ENCODE measurements around the gene RCL1.

The RCL1 gene

DNA sequence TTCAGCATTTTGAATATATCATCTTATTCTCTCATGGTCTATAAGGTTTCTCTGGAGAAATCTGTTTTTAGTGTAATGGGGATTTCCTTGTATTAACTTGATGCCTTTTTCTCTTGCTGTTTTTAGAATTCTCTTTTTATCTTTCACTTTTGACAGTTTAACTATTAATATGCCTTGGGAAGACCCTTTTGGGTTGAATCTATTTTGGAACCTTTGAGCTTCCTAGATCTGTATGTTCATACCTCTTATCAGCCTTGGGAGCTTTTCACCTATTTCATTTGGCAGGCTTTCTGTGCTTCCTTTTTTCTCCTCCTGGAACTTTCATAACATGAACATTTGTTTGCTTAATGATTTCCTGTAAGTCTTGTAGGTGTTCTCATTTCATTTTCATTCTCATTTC is 22.2 kb downstream of the RCL1 start:
- peak; percentile 11 for DNase-seq

DNA sequence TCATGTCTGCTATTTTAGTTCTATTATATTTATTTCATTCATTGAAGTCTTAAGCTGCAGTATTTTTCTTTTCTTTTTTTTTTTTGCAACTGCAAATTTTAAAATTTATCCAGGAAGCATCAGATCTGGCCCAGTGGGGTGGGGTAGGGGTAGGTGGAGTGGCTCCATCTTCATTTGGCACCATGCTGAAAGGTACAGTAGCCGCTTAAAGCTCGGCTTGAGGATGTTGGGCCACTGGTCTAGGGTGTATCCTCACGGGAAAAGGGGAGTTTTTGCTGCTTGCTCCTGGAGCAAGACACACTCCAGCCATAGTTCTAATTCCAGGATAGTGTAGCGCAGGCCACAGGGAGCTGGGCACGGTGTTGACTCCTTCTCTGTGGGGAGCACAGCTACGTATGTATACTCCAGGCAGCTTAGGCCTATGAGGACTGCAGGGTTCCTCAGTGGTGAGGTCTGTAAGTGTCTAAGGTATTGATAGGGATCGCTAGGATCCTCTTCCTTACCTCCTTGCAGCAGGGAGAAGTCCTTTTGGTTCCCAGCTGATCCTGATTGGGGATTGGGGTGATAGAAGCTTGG is 22.7 kb downstream of the RCL1 start:
- no peak for DNase-seq

DNA sequence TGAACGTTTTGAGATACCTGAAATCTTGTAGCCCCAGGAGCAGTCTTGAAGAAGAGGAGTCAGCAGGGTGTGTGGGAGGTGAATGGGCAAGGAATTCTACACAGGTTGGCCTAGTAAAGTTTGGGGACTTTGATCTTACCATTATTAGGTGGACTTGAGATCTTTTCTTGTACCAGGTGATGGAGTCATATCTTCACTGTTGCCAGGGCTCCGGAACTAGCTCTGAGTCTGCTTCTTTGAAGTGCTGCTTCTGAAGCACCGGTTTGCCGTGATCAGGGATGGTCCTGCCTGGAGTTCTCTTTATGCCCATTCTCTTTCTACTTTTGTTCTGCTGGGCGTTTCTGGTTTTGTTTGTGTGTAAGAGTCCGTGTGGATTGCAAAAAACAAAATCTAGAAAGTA is 27.4 kb downstream of the RCL1 start:
- DNase-seq = no peak

DNA sequence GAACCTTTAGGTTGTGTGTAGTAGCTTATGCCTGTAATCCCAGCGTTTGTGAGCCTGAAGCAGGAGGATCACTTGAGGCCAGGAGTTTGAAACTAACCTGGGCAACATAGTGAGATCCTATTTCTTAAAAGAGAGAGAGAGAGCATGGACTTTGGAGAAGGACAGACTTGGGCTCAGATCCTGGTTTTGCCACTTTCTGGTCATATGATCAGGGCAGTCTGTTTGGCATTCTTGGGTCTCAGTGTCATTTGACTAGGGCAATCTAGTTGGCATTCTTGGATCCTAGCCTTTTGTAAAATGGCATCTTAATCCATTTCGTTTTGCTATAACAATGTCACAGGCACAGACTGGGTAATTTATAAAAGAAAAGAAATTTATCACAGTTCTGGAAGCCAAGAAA is 28.4 kb downstream of the RCL1 start:
- DNase-seq = no peak

DNA sequence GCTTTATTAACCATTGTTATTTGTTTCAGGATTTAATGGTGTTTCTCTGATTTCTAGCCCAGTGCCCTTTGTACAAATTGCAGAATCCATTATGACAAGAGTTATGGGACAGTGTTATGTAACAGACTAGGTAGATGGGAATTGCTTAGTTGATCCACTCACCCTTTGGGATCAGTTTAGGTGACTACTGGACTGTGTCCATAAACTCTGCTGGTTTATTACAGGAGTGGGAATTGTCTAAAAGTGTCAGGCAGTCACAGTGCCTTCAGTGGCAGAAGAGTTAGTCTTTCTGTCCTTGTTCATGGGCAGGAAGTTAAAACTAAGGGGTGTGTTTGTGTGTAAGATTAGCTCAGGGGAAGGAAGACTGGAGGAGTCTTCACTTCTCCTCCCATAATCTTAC is 29.3 kb downstream of the RCL1 start:
- DNase-seq = peak; percentile 10

DNA sequence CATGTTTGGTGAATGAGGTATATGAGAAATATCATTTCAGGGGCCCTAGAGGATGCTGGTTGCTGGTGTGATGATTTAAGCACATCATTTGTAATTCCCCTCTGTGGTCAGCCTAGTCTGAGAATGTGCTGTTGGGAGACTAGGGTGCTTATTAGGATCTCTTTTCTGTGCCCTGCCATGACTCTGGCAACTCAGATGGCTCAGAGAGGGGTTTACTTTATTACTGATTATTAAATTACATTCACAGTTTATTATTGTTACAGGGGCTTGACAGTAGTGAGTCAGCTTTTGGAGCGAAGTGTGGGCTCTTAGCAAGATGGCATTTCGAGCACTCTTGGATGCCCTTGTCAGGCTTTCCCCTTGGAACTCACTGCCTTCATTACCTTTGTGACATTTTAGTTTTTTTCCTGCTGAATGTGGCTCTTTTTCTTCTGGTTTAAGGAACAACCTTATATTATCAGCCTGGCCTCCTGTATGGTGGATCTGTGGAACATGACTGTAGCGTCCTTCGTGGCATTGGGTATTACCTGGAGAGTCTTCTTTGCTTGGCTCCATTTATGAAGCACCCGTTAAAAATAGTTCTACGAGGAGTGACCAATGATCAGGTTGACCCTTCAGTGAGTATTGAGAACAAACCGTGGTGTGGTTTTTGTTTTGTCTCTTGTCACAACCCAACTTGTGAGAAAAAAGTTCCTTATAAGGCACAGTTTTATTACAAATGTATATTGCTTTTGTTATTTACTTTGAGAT is 33.8 kb downstream of the RCL1 start:
- no peak for DNase-seq

DNA sequence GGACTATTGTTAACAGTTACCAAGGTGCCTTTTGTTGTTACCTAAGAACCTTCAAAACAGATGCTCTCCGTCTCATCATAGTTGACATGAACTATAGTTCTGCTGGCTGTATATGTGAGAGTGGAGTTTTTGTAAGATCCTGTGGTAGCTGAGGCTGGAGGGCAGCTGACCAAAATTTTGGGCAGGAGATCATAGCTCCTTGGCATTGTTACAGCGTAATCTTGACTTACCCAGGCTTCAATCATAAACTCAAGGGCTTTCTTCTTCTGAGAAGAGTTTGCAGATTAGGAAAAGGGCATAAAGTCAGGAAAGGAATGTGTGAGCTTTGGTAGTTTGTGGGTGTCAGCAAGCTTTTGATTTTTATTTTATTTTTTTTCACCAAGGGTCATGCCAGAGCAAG is 34.5 kb downstream of the RCL1 start:
- DNase-seq = no peak

DNA sequence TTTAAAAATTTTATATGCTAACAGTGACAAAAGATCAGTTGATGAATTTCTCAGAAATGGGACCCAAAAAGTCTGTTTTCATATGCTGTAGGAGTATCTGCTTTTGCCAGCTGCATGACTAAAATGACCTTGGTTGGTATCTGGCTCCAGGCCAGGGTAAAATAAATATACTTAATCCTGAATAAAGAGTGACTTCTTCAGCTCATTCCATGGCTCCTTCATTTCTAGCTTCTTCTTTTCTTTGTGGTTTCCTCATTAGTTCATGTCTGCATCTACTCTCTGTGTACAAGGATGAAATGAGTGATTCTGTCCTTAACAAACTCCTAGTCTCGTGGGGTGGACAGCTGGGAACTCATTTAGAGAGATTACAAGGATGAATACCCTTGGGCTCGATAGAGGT is 36.0 kb downstream of the RCL1 start:
- no peak for DNase-seq

DNA sequence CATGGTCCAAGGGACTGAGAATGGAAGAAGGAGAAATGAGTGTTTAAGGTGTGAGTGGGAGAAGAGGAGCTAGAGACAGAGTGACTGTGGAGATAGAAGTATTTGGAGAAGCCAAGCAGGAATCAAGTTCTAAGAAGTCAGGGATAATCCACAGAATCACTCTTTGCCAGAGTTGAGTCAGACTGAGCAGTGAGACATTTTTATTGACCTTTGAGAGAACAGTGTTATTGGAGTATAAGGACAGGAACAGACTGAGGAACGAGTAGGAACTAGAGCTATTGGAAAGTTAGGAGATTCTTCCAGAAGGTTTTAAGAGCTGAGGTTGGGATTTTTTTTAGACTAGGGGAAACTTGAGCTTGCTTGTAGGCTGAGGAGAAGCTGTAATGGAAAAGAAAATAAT is 37.2 kb downstream of the RCL1 start:
- no peak for DNase-seq

DNA sequence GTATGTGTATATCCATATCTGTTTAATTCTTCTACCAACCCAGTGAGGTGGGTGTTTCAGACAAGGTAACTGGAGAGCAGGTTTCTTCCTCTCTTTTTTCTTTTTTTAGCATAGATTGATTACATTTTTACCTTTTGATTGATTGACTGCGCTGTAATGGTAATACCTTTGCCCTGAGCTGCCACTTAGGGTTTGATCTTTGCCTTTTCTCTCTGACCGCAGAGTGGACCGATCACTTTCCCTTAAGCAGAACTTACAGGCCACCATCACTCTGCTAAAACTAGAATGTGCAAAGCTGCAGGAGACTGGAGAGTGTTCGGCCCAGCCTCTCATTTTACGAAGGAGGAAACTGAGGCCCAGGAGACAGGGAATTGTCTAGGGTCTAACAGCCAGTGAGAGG is 38.0 kb downstream of the RCL1 start:
- no peak for DNase-seq

DNA sequence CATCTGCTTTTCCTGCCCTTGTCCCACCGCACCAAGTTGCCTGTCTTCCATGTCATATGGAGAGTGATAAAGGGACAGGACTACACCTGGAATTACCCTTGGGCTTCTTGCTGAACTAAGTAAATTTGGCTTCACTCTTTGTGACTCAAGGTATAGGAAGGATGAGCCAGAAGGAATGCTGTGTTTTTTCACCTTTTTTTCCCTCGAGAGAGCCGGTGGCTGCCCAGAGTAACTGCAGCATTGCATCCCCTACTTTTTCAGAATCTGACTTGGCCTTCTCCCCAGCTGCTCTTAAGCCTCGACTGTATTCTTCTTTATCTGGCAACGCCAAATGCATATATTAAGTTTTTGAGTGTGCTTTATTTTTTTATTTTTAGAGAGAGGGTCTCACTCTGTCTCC is 38.4 kb downstream of the RCL1 start:
- DNase-seq = no peak

DNA sequence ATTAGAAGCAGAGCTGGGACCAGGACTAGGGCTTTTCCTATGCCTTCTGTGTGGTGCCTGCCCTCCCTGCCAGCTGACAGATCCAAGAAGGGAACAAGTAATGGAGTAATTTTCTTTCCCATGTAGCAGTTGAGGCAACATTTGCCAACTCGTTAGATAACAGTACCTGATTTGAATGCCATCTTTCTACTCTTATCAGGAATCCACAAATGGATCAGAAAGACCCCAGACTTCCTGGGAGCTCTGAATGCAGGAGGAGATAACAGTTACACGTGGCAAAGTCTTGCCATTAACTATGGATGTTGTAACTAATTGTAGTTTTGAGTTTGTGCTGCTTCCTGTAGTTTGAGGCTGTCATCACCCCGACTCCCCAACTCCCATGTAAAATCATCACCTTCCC is 39.2 kb downstream of the RCL1 start:
- DNase-seq = no peak

DNA sequence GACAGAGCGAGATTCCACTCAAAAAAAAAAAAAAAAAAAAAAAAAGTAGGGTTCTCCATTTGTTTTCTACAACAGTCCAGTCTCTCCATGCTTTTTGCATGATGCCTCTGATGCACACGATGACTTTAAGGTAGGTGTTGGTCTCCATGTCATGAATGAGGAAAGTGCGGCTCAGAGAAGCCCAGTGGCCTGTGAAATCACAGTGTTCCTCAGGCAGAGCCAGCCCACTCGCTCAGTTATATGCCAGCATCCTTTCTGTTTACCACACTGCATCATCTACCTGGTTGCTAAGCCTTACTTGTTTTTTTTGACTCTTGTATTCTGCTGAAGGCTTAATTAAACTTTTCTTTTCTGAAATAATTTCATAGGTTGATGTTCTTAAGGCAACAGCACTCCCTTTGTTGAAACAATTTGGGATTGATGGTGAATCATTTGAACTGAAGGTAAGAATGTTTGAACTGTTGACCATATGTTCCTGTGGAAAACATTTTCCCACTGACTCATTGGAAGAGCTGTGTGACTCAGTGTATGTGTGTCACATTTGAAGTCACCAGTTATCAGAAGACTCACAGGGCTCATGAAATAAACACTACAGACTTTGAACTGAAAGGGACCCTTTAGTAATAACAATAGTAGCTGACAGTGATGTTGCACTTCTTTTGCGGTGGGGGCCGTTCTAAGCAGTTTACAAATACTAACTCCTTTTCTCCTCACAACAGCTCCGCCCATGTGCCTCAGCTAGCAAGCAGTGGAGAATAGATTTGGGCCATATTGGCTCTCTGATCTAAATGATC is 40.2 kb downstream of the RCL1 start:
- DNase-seq = peak; percentile 50

DNA sequence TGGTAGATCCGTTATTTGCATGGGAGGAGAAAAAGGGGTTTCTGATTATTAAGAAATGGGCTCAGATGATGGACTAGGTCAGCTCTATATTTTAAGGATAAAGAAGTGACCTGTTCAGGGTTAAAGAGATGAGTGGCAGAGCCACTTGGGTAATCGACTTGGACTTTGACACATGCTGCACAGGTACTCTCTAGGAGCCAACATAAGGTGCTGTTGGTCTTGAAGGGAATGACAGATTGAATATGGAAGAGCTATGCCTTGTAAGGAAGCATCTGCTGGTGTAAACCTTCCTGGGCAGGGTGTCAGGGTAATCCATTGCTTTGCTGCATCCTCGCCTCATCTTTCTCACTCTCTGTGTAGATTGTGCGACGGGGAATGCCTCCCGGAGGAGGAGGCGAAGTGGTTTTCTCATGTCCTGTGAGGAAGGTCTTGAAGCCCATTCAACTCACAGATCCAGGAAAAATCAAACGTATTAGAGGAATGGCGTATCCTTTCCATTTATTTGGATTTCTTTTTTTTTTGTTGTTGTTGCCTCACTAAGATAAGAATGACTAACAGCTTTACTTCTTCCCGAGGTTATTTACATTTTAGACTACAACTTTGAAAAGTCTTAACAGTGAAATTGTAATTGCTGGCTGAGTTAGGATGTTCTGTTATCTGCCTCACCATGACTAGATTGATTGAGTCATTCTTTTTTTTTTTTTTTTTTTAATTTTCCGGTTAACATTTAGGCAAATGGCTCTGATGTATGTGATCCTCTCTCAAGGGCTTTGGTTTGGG is 41.2 kb downstream of the RCL1 start:
- no peak for DNase-seq

DNA sequence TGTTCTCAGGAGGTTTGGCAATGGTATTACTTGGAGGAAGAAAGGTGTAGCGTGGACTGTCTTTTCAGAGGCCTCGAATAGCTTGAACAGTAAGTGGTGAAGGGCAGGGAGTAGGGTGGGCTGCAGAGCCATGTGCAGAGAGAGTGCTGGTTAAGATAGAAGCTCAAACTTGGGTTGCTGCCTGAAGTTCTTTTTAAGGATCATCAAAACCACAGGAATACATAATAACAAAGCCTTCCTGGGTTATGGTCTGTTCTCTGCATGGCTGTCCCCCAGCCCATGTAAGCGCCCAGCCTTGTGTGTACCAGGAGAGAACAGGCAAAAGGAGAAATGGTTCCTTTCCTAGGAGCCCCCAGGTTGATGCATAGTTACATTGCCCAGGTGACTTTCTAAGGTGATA is 43.9 kb downstream of the RCL1 start:
- no peak for DNase-seq

DNA sequence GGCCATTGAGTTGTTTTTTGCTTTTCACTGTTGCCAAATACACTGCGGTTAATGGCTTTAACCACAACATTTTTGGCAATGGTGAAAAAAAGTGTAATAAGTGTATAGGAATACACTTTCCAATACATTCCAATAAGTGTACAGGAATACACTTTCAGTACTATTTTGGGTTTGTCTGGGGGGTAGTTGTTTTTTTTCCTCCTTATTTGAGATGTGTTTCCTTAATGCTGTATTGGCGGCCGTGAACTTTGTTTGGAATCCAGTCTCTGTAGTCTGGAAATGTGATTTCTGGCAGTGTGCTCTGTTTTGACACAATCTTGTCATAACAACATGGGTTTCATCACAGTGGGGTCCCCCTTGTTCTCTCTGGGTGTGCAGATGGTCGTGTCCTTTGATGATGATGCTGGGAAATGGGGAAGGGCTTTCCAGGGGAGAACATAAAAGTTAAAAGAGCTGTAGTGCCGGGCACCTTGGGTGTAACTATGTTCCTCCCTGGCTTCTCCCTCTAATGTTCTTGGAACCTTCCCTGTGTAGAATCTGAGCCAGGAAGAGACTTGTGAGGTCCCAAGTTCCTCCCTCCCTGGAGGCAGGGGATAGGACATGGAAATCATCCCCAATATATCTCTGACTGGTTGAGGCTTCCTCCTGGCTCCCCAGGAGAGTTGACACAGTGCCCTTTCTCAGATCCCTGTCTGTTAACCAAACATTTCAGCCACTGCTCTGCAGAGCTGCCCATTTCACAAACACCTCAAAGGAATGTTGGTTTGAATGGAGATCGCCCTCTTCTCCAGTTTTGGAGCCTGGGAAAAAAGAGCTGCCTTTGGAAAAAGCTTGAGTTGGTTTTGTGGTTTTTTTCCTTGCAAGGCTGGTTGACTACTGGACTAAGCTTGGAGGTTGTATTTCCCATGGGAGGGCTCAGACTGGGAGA is 44.8 kb downstream of the RCL1 start:
- DNase-seq = no peak

DNA sequence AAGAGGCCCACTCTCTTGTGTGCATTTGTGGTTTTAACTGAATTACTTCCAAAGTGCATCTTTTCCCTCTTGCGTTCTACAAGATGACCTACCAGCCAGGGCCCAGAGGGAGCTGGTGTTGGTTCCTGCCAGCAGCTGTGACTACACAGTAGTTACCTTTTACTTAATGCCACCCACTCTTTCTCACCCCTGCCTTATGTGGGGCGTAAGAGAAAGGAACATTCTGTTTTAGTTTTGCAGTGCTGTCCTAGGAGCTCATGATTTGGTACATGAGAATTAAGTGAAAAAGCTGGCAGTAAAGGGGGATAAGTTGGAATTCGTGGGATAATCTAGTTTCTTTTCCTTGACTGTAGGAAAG is 45.4 kb downstream of the RCL1 start:
- DNase-seq = no peak

DNA sequence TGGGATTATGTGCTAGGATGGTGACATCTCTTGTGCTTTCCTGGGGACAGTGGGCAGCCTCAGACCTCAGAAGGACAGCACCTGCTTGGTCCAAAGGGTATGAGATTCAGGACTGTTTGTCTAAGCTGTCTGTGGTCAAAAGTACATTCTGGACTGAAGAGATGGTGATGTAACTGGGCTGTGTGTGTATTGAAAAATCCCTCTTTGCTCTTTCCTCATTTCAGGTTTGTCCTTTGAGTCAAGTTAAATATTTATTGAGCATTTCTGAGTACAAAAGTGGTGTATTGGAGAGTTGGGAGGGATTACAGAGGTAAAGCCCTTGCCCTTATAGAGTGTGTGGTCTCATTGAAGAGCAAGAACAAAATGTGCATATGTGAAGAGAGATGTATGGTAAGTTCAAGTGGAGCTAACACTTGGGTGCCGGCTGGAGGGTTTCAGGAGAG is 46.7 kb downstream of the RCL1 start:
- no peak for DNase-seq

DNA sequence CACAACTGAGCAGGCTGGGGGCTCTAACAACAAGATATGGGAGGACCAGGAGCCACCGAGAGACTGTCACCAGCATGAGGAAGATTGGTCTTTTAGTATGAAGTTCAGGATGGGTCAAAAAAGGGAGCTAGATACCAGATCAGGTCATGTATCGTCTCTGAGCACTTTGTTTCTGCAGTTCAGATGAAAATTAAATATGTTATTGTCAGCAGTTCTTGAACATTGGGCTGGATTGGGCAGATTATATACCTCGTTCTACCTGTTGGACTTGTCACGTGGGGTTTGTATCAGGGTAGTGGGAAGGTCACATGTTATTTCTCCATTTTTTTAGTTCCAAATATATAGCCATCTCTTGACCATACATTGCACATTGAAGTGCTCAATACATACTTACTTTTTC is 47.3 kb downstream of the RCL1 start:
- no peak for DNase-seq

DNA sequence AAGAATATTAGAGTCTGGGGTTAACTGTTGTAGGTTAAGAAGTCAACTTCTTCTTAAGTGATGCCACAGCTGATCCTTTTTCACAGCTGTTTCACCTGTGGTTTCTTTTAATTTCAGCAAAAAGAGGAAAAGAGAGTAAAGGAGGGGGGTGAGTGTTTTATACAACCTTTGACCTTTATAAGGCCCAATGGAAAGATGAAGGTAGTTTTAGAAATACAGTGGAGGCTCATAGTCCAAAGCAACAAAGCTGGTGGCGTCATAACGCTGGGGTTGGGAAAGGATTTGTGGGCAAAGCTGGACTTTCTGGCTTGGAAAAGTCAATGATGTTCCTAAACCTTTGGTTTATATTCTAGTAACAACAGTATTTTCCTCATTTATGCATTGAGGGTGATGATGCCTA is 49.5 kb downstream of the RCL1 start:
- no peak for DNase-seq

DNA sequence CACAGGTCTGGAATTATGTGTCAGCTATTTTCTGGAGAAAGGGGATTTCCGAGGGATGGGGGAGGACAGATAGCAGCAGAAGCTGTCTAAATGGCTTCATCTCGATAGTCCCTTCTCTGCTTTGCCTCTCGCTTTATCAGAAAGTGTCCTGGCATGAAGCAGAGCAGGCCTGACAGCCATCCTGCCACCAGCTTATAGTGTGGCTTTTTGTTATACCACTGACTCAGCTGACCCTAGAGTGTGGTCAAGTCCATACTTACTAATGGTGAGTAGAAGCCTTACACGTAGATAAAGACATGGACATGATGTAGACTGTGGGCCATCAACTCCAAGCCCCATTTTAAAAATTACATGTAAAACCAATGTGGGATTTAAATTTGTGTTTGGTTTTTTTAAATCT is 50.0 kb downstream of the RCL1 start:
- no peak for DNase-seq

DNA sequence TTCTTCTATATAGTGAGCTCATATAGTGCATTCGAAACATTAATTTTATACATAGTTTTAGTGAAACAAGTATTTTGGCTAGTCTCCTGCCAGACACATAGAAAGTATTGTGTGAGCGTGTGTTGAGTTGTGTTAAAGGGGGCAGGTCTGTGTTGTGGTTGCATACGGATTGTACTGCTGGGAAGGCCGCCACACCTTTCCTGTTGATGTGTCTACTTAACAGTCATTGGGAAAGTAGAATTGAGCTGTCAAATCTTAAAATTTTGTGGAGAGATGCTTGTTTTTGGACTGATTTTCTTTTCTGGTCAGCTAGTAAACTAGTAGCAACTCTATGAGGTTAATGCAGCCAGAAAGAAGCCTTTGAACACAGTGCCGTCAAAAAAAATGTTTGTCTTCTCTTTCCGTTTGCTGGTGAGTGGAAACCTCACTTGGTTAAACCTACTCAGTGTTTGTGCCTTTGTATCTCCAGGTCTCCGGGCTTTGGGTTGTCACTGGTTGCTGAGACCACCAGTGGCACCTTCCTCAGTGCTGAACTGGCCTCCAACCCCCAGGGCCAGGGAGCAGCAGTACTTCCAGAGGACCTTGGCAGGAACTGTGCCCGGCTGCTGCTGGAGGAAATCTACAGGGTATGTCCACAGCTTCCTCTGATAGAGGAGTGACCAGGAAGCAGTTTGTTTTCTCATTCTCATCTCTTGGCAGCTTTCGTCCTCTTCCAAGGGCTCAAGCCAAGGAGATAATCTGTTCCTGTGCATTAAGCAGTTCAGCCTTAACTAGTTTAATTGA is 51.5 kb downstream of the RCL1 start:
- no peak for DNase-seq

All from inflammatory macrophage treated with lipopolysaccharide for 4 hours (primary cell).